Tibial nerve (tissue), 4 donors: ENCODE measurements around the gene MYO9B.

Source experiments
- EP300 ChIP-seq, 2 donors: sonication (generic); formaldehyde crosslinking; IDR thresholded peaks; one replicate each; pipeline ENCODE4 v1.6.1; 2017; ENCODE audit warnings: antibody characterized with exemption in 2 of 2, mild to moderate bottlenecking in 1 of 2
- POLR2A ChIP-seq, 2 donors: fragments of 450-650 bp; IDR thresholded peaks; one replicate each; pipeline ENCODE4 v1.6.1; 2017; ENCODE audit warnings: antibody characterized with exemption in 2 of 2, mild to moderate bottlenecking in 2 of 2, moderate library complexity in 2 of 2
- TF ChIP-seq, protein P1 (sequence below), 5 experiments: fragments of 200-600 bp in 3 of 5; fragments of 450-650 bp in 2 of 5; sonication (generic) in 3 of 5; IDR thresholded peaks; one replicate each; pipeline ENCODE4 v1.5.1; 2016 to 2019; ENCODE audit warnings: antibody characterized with exemption in 5 of 5, mild to moderate bottlenecking in 3 of 5, moderate library complexity in 2 of 5

DNA sequence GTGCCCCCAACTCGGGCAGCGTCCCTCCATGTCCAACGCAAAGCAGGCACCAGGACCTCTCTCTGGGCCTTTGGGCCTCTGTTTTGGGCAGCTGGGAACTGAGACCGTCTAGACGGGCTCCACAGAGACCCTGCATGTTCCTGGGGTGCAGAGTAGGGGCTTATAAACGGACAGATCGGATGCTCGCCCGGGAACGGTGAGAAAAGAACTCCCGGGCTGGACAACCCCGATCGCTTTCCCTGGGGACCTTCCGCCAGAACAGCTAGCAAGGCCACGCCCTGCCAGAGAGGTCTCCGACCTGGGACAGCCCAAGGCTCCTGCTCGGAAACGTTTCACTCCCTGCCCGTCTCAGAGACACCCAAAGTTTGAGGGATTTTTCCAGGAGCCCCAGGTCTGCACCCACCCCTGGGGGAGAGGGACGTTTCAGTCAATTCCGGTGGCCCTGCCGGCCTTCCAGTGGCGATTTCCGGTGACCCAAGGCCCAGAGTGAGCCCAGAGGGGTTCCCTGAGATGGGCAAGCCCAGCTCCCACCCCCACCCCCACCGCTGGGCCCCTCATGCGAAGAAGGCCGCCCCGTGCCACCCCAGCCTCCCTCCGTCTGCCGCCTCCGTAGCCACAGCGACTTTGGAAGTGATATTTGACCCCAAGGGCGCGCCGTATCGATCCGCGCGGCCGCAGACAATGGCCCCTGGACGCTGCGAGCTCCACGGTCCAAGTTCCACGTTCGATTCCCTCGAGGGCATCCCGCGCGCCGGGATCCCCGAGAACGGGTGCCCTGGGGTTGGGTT lies 168.4 kb downstream of the MYO9B start:
- TF ChIP-seq POLR2A (IDR thresholded peaks at IDR 0.05) (no peak), EP300 (IDR thresholded peaks at IDR 0.05) (no peak)
- TF ChIP-seq, protein P1, sequence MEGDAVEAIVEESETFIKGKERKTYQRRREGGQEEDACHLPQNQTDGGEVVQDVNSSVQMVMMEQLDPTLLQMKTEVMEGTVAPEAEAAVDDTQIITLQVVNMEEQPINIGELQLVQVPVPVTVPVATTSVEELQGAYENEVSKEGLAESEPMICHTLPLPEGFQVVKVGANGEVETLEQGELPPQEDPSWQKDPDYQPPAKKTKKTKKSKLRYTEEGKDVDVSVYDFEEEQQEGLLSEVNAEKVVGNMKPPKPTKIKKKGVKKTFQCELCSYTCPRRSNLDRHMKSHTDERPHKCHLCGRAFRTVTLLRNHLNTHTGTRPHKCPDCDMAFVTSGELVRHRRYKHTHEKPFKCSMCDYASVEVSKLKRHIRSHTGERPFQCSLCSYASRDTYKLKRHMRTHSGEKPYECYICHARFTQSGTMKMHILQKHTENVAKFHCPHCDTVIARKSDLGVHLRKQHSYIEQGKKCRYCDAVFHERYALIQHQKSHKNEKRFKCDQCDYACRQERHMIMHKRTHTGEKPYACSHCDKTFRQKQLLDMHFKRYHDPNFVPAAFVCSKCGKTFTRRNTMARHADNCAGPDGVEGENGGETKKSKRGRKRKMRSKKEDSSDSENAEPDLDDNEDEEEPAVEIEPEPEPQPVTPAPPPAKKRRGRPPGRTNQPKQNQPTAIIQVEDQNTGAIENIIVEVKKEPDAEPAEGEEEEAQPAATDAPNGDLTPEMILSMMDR (IDR thresholded peaks at IDR 0.05), result no peak
